Measurements from ENCODE around the gene ADPGK.

- no peak for TF ChIP-seq CTCF (IDR thresholded peaks at IDR 0.05)
- TF ChIP-seq POLR2A (IDR thresholded peaks at IDR 0.05): no peak
Measured at GRCh38 chr15:72797834-72798233, 14.3 kb upstream of the ADPGK start.

Data from heart left ventricle (tissue), 13 donors.